GM23338 (cell line): ENCODE data around the gene MTHFR. TPM values are rescaled to one million over a fixed set of nuclear protein-coding genes. Genes with fewer than 3 reads are reported as not detected.

Experiments used
- ATAC-seq: fragments of 200-7000 bp; cut with Tn5 transposase; 3 replicates; pipeline ENCODE4 v1.9.1; 2020
- DNase-seq: peaks from one replicate; pipeline ENCODE4 v3.0.0-alpha.2; 2015; ENCODE audit warnings: low spot score
- H2AFZ ChIP-seq: fragments of 200-600 bp; sonication (generic); 2 replicates; pipeline ENCODE4 v1.8.0; 2016; ENCODE audit warnings: antibody characterized with exemption, mild to moderate bottlenecking, moderate library complexity
- H3F3A ChIP-seq: fragments of 200-600 bp; sonication (generic); replicated peaks from 2 replicates; pipeline ENCODE4 v1.8.0; 2017; ENCODE audit warnings: antibody characterized with exemption, mixed run types, low read depth
- H3K27ac ChIP-seq: fragments of 200-600 bp; sonication (generic); 2 replicates; pipeline ENCODE4 v1.6.1; 2016; ENCODE audit warnings: low read depth
- H3K27me3 ChIP-seq: fragments of 200-600 bp; sonication (generic); 2 replicates; pipeline ENCODE4 v1.8.0; 2016; ENCODE audit warnings: mild to moderate bottlenecking, mixed run types, moderate library complexity; ENCODE audit not compliant: insufficient read depth
- H3K36me3 ChIP-seq: fragments of 200-600 bp; sonication (generic); 2 replicates; pipeline ENCODE4 v1.8.0; 2016; ENCODE audit warnings: mild to moderate bottlenecking; ENCODE audit not compliant: insufficient read depth
- H3K4me1 ChIP-seq: fragments of 200-600 bp; sonication (generic); 2 replicates; pipeline ENCODE4 v1.8.0; 2016; ENCODE audit warnings: mild to moderate bottlenecking, moderate library complexity; ENCODE audit not compliant: insufficient read depth
- H3K4me2 ChIP-seq: fragments of 200-600 bp; sonication (generic); 2 replicates; pipeline ENCODE4 v1.7.1; 2017; ENCODE audit warnings: mixed run types
- H3K4me3 ChIP-seq: fragments of 200-600 bp; sonication (generic); 2 replicates; pipeline ENCODE4 v1.6.1; 2016; ENCODE audit warnings: mixed run types
- H3K79me2 ChIP-seq: fragments of 200-600 bp; sonication (generic); replicated peaks from 2 replicates; pipeline ENCODE4 v1.8.0; 2017; ENCODE audit warnings: mild to moderate bottlenecking; ENCODE audit not compliant: insufficient read depth
- H3K9me2 ChIP-seq: fragments of 200-600 bp; sonication (generic); 2 replicates; pipeline ENCODE4 v1.8.0; 2017; ENCODE audit not compliant: insufficient read depth
- H4K20me1 ChIP-seq: fragments of 200-600 bp; sonication (generic); replicated peaks from 2 replicates; pipeline ENCODE4 v1.8.0; 2017; ENCODE audit warnings: mild to moderate bottlenecking; ENCODE audit not compliant: insufficient read depth
- H3K27ac Mint-ChIP-seq: 2 replicates; pipeline ENCODE4 v1.8.0; 2020; ENCODE audit warnings: inconsistent platforms, mild to moderate bottlenecking, moderate library complexity, mixed read lengths
- H3K27me3 Mint-ChIP-seq: 3 replicates; pipeline ENCODE4 v1.8.0; 2022; ENCODE audit warnings: low read depth, mild to moderate bottlenecking, moderate library complexity, mixed read lengths, inconsistent platforms; ENCODE audit not compliant: insufficient read depth, poor library complexity
- H3K36me3 Mint-ChIP-seq: 3 replicates; pipeline ENCODE4 v1.8.0; 2021; ENCODE audit warnings: low read depth, mild to moderate bottlenecking, inconsistent platforms, moderate library complexity, mixed read lengths
- H3K4me1 Mint-ChIP-seq: 3 replicates; pipeline ENCODE4 v1.8.0; 2020; ENCODE audit warnings: mild to moderate bottlenecking, inconsistent platforms, mixed read lengths
- H3K4me3 Mint-ChIP-seq: 3 replicates; pipeline ENCODE4 v1.8.0; 2021; ENCODE audit warnings: moderate library complexity, mild to moderate bottlenecking, inconsistent platforms, mixed read lengths
- H3K9me3 Mint-ChIP-seq: 3 replicates; pipeline ENCODE4 v1.8.0; 2020; ENCODE audit warnings: moderate library complexity, mild to moderate bottlenecking, inconsistent platforms, mixed read lengths
- CREB1 ChIP-seq: fragments of 250-450 bp; sonication (Bioruptor Pico); IDR thresholded peaks from 2 replicates; pipeline ENCODE4 v1.5.0; 2020; ENCODE audit warnings: low read depth, mild to moderate bottlenecking, moderate library complexity
- CTCF ChIP-seq, 2 experiments: fragments of 200-600 bp in 1 of 2; sonication (generic) in 1 of 2; conservative IDR thresholded peaks; 2 replicates each; pipeline versions ENCODE4 v1.5.1 to v1.6.1; 2016 to 2017; ENCODE audit warnings: antibody characterized with exemption in 2 of 2, low read depth in 2 of 2, mild to moderate bottlenecking in 2 of 2, moderate library complexity in 1 of 2
- ETS1 ChIP-seq: IDR thresholded peaks from 2 replicates; pipeline ENCODE4 v1.6.1; 2016; ENCODE audit warnings: antibody characterized with exemption
- EZH2 ChIP-seq: fragments of 200-600 bp; sonication (generic); IDR thresholded peaks from one replicate; pipeline ENCODE4 v1.8.0; 2017; ENCODE audit warnings: antibody characterized with exemption, mild to moderate bottlenecking, low read depth; ENCODE audit not compliant: unreplicated experiment
- EZH2phosphoT487 ChIP-seq: fragments of 200-600 bp; sonication (generic); IDR thresholded peaks from one replicate; pipeline ENCODE4 v1.8.1; 2018; ENCODE audit warnings: antibody characterized with exemption; ENCODE audit not compliant: unreplicated experiment
- JUNB ChIP-seq: IDR thresholded peaks from one replicate; pipeline ENCODE4 v1.6.1; 2016; ENCODE audit warnings: antibody characterized with exemption; ENCODE audit not compliant: unreplicated experiment
- NANOG ChIP-seq: IDR thresholded peaks from 2 replicates; pipeline ENCODE4 v1.6.1; 2016; ENCODE audit warnings: antibody characterized with exemption, borderline replicate concordance
- STAT1 ChIP-seq: IDR thresholded peaks from one replicate; pipeline ENCODE4 v1.6.1; 2016; ENCODE audit warnings: antibody characterized with exemption; ENCODE audit not compliant: unreplicated experiment
- ZNF114 ChIP-seq: fragments of 250-450 bp; sonication (Bioruptor Pico); IDR thresholded peaks from 2 replicates; pipeline ENCODE4 v1.5.0; 2020; ENCODE audit warnings: mild to moderate bottlenecking, moderate library complexity
- ZNF331 ChIP-seq: fragments of 250-450 bp; sonication (Bioruptor Pico); IDR thresholded peaks from 2 replicates; pipeline ENCODE4 v1.5.0; 2020; ENCODE audit warnings: low read depth, mild to moderate bottlenecking, moderate library complexity
- polyA plus RNA-seq: library from polyadenylated mRNA; unstranded; fragments of >200 nt; fragmentation: Nextera tagmentation; extraction: Ambion mirVana; gene quantifications from 2 replicates; pipeline ENCODE4 v1.2.1, GENCODE V29; 2016
- total RNA-seq: library from RNA; depleted of rRNA; stranded (reverse); fragments of >200 nt; shearing (Covaris generic); gene quantifications from 2 replicates; pipeline ENCODE4 v1.2.3, GENCODE V29; 2014

The MTHFR gene
- total and polyA plus RNA-seq, 2 experiments from 2014 or later: 6.9 to 21.6 TPM

GRCh38 chr1:11838349-11839272 lies 32.8 kb upstream of the MTHFR start:
- H3K27ac Mint-ChIP-seq: peak overlapping the region; percentile 93
- DNase-seq: peak; percentile 80
- H3K79me2 ChIP-seq: no peaks in the 10 kb centered on the region

GRCh38 chr1:11837767-11838348 lies 32.1 kb upstream of the MTHFR start:
- ATAC-seq (no peak), DNase-seq (no peak)
- Histone ChIP-seq H3K36me3 (peaks cover 58% of the 10 kb centered on the region), H3K4me1 (no peaks in the 10 kb centered on the region), H4K20me1 (peaks cover 18% of the 10 kb centered on the region), H2AFZ (no peak overlapping the region), H3K4me2 (no peak overlapping the region), H3F3A (peaks cover 41% of the 10 kb centered on the region), H3K4me3 (no peak overlapping the region), H3K79me2 (no peaks in the 10 kb centered on the region), H3K27me3 (no peaks in the 10 kb centered on the region), H3K27ac (0 out of 2 replicates have a peak overlapping the region, but pooled peaks have one; percentile 55), H3K9me2 (no peaks in the 10 kb centered on the region)
- H3K9me3 Mint-ChIP-seq: no peaks in the 10 kb centered on the region
- no peak overlapping the region for H3K27ac Mint-ChIP-seq
- no peaks in the 10 kb centered on the region; the same call in 2 of the 3 replicates for H3K4me1 Mint-ChIP-seq
- peaks cover 11% of the 10 kb centered on the region for H3K27me3 Mint-ChIP-seq
- H3K4me3 Mint-ChIP-seq: no peak overlapping the region
- peaks cover 88% of the 10 kb centered on the region for H3K36me3 Mint-ChIP-seq
- no peak for TF ChIP-seq EZH2
- TF ChIP-seq ZNF331: no peak
- TF ChIP-seq CREB1 (CRISPR knock-in tag): no peak
- no peak for TF ChIP-seq CTCF (conservative IDR thresholded peaks at IDR 0.05; ENCODE audit: low read depth in 2 of 2)
- TF ChIP-seq JUNB: no peak
- TF ChIP-seq EZH2phosphoT487: no peak
- no peak for TF ChIP-seq NANOG
- no peak for TF ChIP-seq ETS1
- TF ChIP-seq STAT1: no peak
- no peak for TF ChIP-seq ZNF114 (CRISPR knock-in tag)

More at GRCh38 chr1:11838349-11839272, 32.8 kb upstream of the MTHFR start:
- Histone ChIP-seq H3K4me2 (no peak overlapping the region), H3K36me3 (peaks cover 65% of the 10 kb centered on the region), H2AFZ (no peak overlapping the region), H4K20me1 (peaks cover 18% of the 10 kb centered on the region; the same call in 1 of the 2 replicates), H3K27ac (peak overlapping the region; percentile 55; the same call in 1 of the 2 replicates), H3F3A (peaks cover 37% of the 10 kb centered on the region), H3K4me1 (no peaks in the 10 kb centered on the region), H3K4me3 (no peak overlapping the region), H3K27me3 (no peaks in the 10 kb centered on the region), H3K9me2 (no peaks in the 10 kb centered on the region)
- peak; percentile 98 for ATAC-seq
- TF ChIP-seq ZNF331 (no peak), CTCF (conservative IDR thresholded peaks at IDR 0.05; ENCODE audit: low read depth in 2 of 2) (peak; percentile 98 to 100)
- Mint-ChIP-seq H3K4me3 (no peak overlapping the region; the same call in 2 of the 3 replicates), H3K4me1 (no peaks in the 10 kb centered on the region; the same call in 2 of the 3 replicates), H3K27me3 (peaks cover 11% of the 10 kb centered on the region), H3K9me3 (no peaks in the 10 kb centered on the region), H3K36me3 (peaks cover 88% of the 10 kb centered on the region)
